ENCODE data around the gene RAD51B. TPM values are rescaled to one million over a fixed set of nuclear protein-coding genes. Genes with fewer than 3 reads are reported as not detected.
"Not testable (repeated sequence)": the region's sequence is repeated elsewhere in the genome, so short reads cannot be mapped to it uniquely, and the experiment has no call there.

The RAD51B gene
- total and polyA plus RNA-seq, 4 experiments from 2014 or later = 22.0 to 35.7 (median 31.4) TPM

DNA sequence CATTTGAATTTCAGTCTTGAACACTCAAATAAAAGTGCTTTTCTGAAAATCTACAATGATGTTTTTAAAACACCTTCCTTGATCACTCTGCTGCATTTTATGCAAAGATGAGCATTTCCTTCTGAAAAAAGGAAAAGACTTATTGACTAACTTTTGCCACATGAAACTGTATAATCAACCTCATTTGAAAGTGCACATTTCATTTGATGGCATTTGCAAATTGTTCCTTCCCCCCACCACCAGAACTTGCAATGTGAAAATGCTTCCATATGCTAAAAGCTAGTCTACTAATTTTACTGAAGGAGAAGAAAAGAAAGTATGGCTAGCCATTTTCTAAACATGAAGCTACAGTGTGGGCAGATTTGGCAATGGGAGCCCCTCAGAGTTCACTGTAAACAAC is 159.2 kb downstream of the RAD51B start:
- H3K4me1 Mint-ChIP-seq = no peaks in the 10 kb centered on the region
- H3K4me1 ChIP-seq (ENCODE audit: insufficient read depth, low read length) = no peaks in the 10 kb centered on the region
- intact Hi-C loops (cut with micrococcal nuclease) = no loop called here

DNA sequence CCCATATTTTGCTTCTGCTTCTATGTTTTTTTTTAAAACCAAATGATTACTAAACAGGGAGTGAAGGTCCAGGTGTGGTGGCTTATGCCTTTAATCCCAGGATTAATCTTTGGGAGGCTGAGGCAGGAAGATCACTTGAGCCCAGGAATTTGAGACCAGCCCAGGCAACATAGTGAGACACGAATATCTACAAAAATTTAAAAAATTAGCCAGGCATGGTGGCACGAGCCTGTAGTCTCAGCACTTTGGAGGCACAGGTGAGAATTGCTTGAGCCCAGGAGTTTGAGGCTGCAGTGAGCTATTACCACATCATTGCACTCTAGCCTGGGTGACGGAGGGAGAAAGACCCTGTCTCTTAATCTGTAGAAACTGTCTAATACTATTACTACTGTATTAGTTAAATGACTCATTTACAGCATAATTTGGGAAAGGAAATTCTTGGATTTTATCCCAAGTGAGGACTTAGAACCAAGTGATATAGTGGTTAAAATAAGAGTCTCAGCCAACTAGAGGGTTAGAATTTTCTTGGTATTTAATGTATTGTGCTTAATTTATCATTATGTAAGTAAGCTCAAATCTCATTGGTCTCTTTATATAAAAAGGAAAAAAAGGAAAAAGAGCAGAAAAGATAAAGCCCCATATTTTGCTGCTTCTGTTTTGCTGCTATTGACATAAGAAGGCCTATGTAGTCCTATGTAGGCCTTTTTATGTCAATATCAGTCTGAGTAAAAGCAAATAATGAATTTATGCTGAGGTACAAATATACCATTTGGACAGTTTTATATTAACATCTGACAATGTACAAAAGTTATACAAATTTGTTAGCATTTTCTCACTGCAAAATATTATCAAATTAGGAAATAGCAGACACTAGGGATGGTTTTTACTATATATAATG is 163.4 kb downstream of the RAD51B start:
- Mint-ChIP-seq H3K27ac (no peak overlapping the region), H3K27me3 (no peaks in the 10 kb centered on the region), H3K4me1 (peaks cover 0 to 1% (median 0%) of the 10 kb centered on the region in 4 donors), H3K4me3 (no peak overlapping the region), H3K9me3 (no peaks in the 10 kb centered on the region), H3K36me3 (no peaks in the 10 kb centered on the region)
- POLR2A ChIA-PET (ENCODE audit: partially characterized antibody) = no interaction called here
- Histone ChIP-seq H3K27ac (ENCODE audit: low read depth, low read length) (no peak overlapping the region), H3K27me3 (ENCODE audit: insufficient read depth, low read length) (no peaks in the 10 kb centered on the region), H3K36me3 (ENCODE audit: insufficient read depth, low read length) (no peaks in the 10 kb centered on the region), H3K9me3 (ENCODE audit: control insufficient read depth in 1 of 2, low read length in 2 of 2) (no peaks in the 10 kb centered on the region), H3K4me3 (ENCODE audit: low read length in 2 of 2) (no peak overlapping the region), H3K4me1 (ENCODE audit: insufficient read depth, low read length) (no peaks in the 10 kb centered on the region)
- CTCF ChIA-PET (ENCODE audit: partially characterized antibody) = no interaction called here
- DNase-seq = no peak
- intact Hi-C loops (cut with micrococcal nuclease) = no loop called here

More for the DNA sequence above, 159.2 kb downstream of the RAD51B start:
- DNase-seq = no peak
- H3K36me3 Mint-ChIP-seq = no peaks in the 10 kb centered on the region
- H3K4me3 ChIP-seq (ENCODE audit: low read length in 2 of 2) = no peak overlapping the region
- ChIA-PET POLR2A (ENCODE audit: partially characterized antibody) (no interaction called here), CTCF (ENCODE audit: partially characterized antibody) (no interaction called here)
- no peaks in the 10 kb centered on the region for H3K27me3 ChIP-seq (ENCODE audit: insufficient read depth, low read length)
- H3K4me3 Mint-ChIP-seq = no peak overlapping the region
- H3K27ac ChIP-seq (ENCODE audit: low read depth, low read length) = no peak overlapping the region
- H3K9me3 Mint-ChIP-seq = no peaks in the 10 kb centered on the region
- H3K27ac Mint-ChIP-seq = no peak overlapping the region
- no peaks in the 10 kb centered on the region for H3K27me3 Mint-ChIP-seq
- H3K9me3 ChIP-seq (ENCODE audit: control insufficient read depth in 1 of 2, low read length in 2 of 2) = no peaks in the 10 kb centered on the region
- H3K36me3 ChIP-seq (ENCODE audit: insufficient read depth, low read length) = no peaks in the 10 kb centered on the region

DNA sequence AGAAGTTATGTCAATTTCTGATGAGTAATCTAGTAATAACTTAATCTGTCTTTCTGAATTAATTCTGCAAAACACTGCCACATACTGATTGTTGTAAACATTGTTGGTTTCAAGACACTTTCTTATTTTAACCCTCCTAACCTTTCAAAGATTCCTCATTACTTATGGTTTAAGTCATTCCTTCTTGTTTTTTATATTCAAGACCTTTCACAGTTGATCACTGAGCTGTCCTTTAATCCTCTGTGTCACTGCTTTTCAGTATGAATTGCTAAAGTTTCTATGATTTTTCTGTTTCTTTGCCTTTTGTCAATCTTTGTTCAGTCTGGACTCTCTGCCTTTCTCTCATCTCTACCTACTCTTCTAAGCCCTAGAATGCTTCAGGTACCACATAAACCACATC is 164.7 kb downstream of the RAD51B start:
- no peaks in the 10 kb centered on the region for H3K27me3 ChIP-seq (ENCODE audit: insufficient read depth, low read length)
- no peak for DNase-seq
- Mint-ChIP-seq H3K27me3 (no peaks in the 10 kb centered on the region), H3K4me1 (peaks cover 0 to 1% (median 0%) of the 10 kb centered on the region in 4 donors), H3K27ac (no peak overlapping the region), H3K9me3 (no peaks in the 10 kb centered on the region), H3K4me3 (no peak overlapping the region), H3K36me3 (no peaks in the 10 kb centered on the region)
- no peaks in the 10 kb centered on the region for H3K4me1 ChIP-seq (ENCODE audit: insufficient read depth, low read length)
- H3K4me3 ChIP-seq (ENCODE audit: low read length in 2 of 2) = no peak overlapping the region
- ChIA-PET POLR2A (ENCODE audit: partially characterized antibody) (no interaction called here), CTCF (ENCODE audit: partially characterized antibody) (no interaction called here)
- intact Hi-C loops (cut with micrococcal nuclease) = no loop called here
- no peak overlapping the region for H3K27ac ChIP-seq (ENCODE audit: low read depth, low read length)
- H3K36me3 ChIP-seq (ENCODE audit: insufficient read depth, low read length) = no peaks in the 10 kb centered on the region
- no peaks in the 10 kb centered on the region for H3K9me3 ChIP-seq (ENCODE audit: control insufficient read depth in 1 of 2, low read length in 2 of 2)

DNA sequence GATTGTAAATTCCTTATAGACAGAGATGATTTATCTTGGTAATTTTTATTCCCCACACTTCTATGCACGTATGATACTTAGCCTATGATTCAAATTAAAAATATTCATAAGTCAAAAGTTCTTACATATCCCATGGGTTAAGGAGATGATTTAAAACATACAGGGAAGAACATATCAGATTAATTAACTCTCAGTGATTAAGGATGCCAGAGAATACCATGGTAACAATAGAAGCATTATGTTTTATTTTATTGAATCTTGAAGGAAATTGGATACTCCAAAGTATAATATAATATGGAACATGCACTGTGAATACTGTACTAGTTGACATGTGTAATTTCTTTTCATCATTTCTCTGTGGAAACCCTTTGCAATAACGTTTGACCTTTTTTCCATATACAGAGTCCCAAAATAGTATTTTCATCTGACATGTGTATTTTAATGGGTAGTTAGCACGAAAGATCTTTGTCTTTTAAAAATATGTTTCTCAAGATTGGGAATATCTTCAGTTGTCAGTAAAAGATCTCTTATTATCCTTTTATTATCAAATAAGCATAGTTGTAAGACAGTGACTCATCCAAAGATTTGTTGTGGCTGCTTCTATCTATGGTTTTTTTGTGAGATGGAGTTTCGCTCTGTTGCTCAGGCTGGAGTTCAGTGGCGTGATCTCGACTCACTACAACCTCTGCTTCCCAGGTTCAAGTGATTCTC is 166.7 kb downstream of the RAD51B start:
- Histone ChIP-seq H3K36me3 (ENCODE audit: insufficient read depth, low read length) (no peaks in the 10 kb centered on the region), H3K27me3 (ENCODE audit: insufficient read depth, low read length) (no peaks in the 10 kb centered on the region), H3K9me3 (ENCODE audit: control insufficient read depth in 1 of 2, low read length in 2 of 2) (no peaks in the 10 kb centered on the region), H3K27ac (ENCODE audit: low read depth, low read length) (no peak overlapping the region), H3K4me1 (ENCODE audit: insufficient read depth, low read length) (no peaks in the 10 kb centered on the region), H3K4me3 (ENCODE audit: low read length in 2 of 2) (no peak overlapping the region)
- H3K27me3 Mint-ChIP-seq = no peaks in the 10 kb centered on the region
- H3K4me1 Mint-ChIP-seq = peaks cover 0 to 1% (median 0%) of the 10 kb centered on the region in 4 donors
- H3K4me3 Mint-ChIP-seq = no peak overlapping the region
- intact Hi-C loops (cut with micrococcal nuclease) = no loop called here
- ChIA-PET POLR2A (ENCODE audit: partially characterized antibody) (no interaction called here), CTCF (ENCODE audit: partially characterized antibody) (no interaction called here)
- H3K9me3 Mint-ChIP-seq = no peaks in the 10 kb centered on the region
- H3K36me3 Mint-ChIP-seq = no peaks in the 10 kb centered on the region
- no peak overlapping the region for H3K27ac Mint-ChIP-seq
- no peak for DNase-seq

DNA sequence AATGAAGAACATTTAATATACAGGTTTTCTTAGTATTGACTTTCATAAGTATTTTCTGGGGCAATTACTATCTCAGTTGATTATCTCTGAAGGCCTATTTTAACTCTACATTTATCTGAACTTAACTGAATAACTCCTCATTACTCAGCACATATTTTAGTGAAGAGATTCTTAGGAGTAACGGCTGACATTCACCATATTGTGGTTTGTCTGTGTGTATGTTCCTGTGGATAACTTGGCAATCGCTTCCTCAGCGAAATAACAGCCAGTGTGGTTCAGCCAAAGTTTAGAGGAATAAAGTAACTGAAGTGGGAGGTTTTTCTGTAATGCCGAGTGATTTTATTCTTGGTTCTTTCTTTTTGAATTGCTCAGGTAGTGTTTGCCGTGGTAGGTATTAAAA is 168.0 kb downstream of the RAD51B start:
- Mint-ChIP-seq H3K27me3 (no peaks in the 10 kb centered on the region), H3K9me3 (no peaks in the 10 kb centered on the region), H3K27ac (no peak overlapping the region), H3K4me1 (peaks cover 0 to 1% (median 0%) of the 10 kb centered on the region in 4 donors), H3K36me3 (no peaks in the 10 kb centered on the region), H3K4me3 (no peak overlapping the region)
- POLR2A ChIA-PET (ENCODE audit: partially characterized antibody) = no interaction called here
- no peaks in the 10 kb centered on the region for H3K27me3 ChIP-seq (ENCODE audit: insufficient read depth, low read length)
- CTCF ChIA-PET (ENCODE audit: partially characterized antibody) = no interaction called here
- no peaks in the 10 kb centered on the region for H3K9me3 ChIP-seq (ENCODE audit: control insufficient read depth in 1 of 2, low read length in 2 of 2)
- no peaks in the 10 kb centered on the region for H3K4me1 ChIP-seq (ENCODE audit: insufficient read depth, low read length)
- H3K27ac ChIP-seq (ENCODE audit: low read depth, low read length) = no peak overlapping the region
- no peaks in the 10 kb centered on the region for H3K36me3 ChIP-seq (ENCODE audit: insufficient read depth, low read length)
- no peak overlapping the region for H3K4me3 ChIP-seq (ENCODE audit: low read length in 2 of 2)
- intact Hi-C loops (cut with micrococcal nuclease) = no loop called here
- DNase-seq = no peak

DNA sequence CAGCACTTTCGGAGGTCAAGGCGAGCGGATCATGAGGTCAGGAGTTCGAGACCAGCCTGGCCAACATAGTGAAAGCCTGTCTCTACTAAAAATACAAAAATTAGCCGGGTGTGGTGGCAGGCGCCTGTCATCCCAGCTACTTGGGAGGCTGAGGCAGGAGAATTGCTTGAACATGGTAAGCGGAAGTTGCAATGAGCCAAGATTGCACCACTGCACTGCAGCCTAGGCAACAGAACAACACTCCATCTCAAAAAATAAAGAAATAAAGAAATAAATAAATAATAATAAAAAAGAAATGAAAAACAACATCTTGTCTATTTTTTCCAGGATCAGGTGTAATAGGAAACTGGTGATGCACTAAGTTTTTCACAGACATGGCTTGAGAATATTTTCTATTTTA is 168.6 kb downstream of the RAD51B start:
- CTCF ChIA-PET (ENCODE audit: partially characterized antibody); POLR2A ChIA-PET (ENCODE audit: partially characterized antibody); H3K4me3 Mint-ChIP-seq; H3K27me3 Mint-ChIP-seq; H3K36me3 Mint-ChIP-seq; DNase-seq; H3K27me3 ChIP-seq (ENCODE audit: insufficient read depth, low read length); H3K36me3 ChIP-seq (ENCODE audit: insufficient read depth, low read length); H3K9me3 Mint-ChIP-seq; H3K27ac ChIP-seq (ENCODE audit: low read depth, low read length); H3K9me3 ChIP-seq (ENCODE audit: control insufficient read depth in 1 of 2, low read length in 2 of 2); H3K4me1 ChIP-seq (ENCODE audit: insufficient read depth, low read length); H3K4me1 Mint-ChIP-seq; H3K4me3 ChIP-seq (ENCODE audit: low read length in 2 of 2); intact Hi-C loops (cut with micrococcal nuclease); H3K27ac Mint-ChIP-seq: not testable (repeated sequence)

DNA sequence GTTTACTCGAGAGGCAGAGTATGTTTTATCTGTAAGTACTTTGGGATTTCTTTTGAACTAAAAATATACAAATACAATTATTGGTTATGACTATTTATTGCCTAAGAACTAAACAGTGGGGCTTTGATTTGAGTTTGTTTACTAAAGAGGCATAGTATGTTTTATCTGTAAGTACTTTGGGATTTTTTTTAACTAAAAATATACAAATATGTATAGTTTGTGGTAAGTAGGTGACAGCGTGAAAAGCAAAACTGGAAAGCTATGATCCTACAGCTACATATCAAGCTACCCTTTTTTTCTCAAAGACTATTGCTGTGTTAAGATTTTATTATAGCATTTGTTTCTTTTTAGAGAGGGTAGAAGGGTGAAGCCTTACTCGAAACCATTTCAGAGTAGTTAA is 171.0 kb downstream of the RAD51B start:
- Mint-ChIP-seq H3K4me3 (no peak overlapping the region), H3K9me3 (no peaks in the 10 kb centered on the region), H3K27me3 (no peaks in the 10 kb centered on the region), H3K27ac (no peak overlapping the region), H3K36me3 (peaks cover 0 to 3% of the 10 kb centered on the region in 2 donors), H3K4me1 (no peaks in the 10 kb centered on the region)
- intact Hi-C loops (cut with micrococcal nuclease) = no loop called here
- no peaks in the 10 kb centered on the region for H3K27me3 ChIP-seq (ENCODE audit: insufficient read depth, low read length)
- H3K27ac ChIP-seq (ENCODE audit: low read depth, low read length) = no peak overlapping the region
- H3K4me1 ChIP-seq (ENCODE audit: insufficient read depth, low read length) = no peaks in the 10 kb centered on the region
- no peaks in the 10 kb centered on the region for H3K9me3 ChIP-seq (ENCODE audit: control insufficient read depth in 1 of 2, low read length in 2 of 2)
- DNase-seq = no peak
- POLR2A ChIA-PET (ENCODE audit: partially characterized antibody) = no interaction called here
- CTCF ChIA-PET (ENCODE audit: partially characterized antibody) = no interaction called here
- no peak overlapping the region for H3K4me3 ChIP-seq (ENCODE audit: low read length in 2 of 2)
- H3K36me3 ChIP-seq (ENCODE audit: insufficient read depth, low read length) = no peaks in the 10 kb centered on the region

Measured in CD4-positive, alpha-beta memory T cell (primary cell).